Pancreas (tissue), 10 donors: ENCODE results near the gene AK3. TPM values are rescaled to one million over a fixed set of nuclear protein-coding genes. Genes with fewer than 3 reads are reported as not detected.

ENCODE experiments used
- ATAC-seq, 4 donors: fragments of 200-7000 bp; cut with Tn5 transposase; one replicate each; pipeline versions ENCODE4 v1.8.0 to v1.9.1; 2020; ENCODE audit warnings: mild to moderate bottlenecking in 4 of 4, moderate library complexity in 4 of 4
- DNase-seq, 6 donors: peaks; one replicate each; pipeline ENCODE4 v3.0.0-alpha.2; 2020
- FAIRE-seq: peaks from 2 replicates; lab custom pipeline; 2012; peaks lifted over from hg19 to GRCh38; lab: Jason Lieb, UNC
- H3K27ac ChIP-seq, 4 donors: fragments of 200-600 bp; sonication (generic); 1 replicate in 3 of 4; 2 replicates in 1 of 4; pipeline versions ENCODE4 v1.5.0 to v1.8.0; 2020
- H3K27me3 ChIP-seq, 4 donors: fragments of 200-600 bp; one replicate each; pipeline ENCODE4 v1.8.0; 2021
- H3K36me3 ChIP-seq, 3 donors: fragments of 200-600 bp; sonication (generic) in 1 of 3; one replicate each; pipeline versions ENCODE4 v1.5.0 to v1.8.0; 2020 to 2021
- H3K4me1 ChIP-seq, 3 donors: fragments of 200-600 bp; one replicate each; pipeline ENCODE4 v1.8.0; 2021
- H3K4me3 ChIP-seq, 4 donors: fragments of 200-600 bp; sonication (generic) in 2 of 4; one replicate each; pipeline versions ENCODE4 v1.5.0 to v1.8.0; 2020 to 2021
- H3K9me3 ChIP-seq, 4 donors: fragments of 200-600 bp; one replicate each; pipeline ENCODE4 v1.8.0; 2021
- CTCF ChIP-seq, 4 donors: fragments of 200-600 bp; sonication (generic) in 3 of 4; IDR thresholded peaks; one replicate each; pipeline versions ENCODE4 v1.5.0 to v1.8.0; 2021; ENCODE audit warnings: antibody characterized with exemption in 4 of 4
- WGBS, 2 donors: extraction: QIAGEN DNeasy Blood & Tissue Kit; methylation state at CpG; one replicate each; pipeline ENCODE4 v1.1.7; 2013; 5-methylcytosine and 5-hydroxymethylcytosine counted together
- intact Hi-C, 3 donors: fragments of 100-400 bp; cut with DNase I; formaldehyde crosslinking; loops; one replicate each; pipeline versions ENCODE4 v1.11.1 to v1.14.2; 2022
- polyA plus RNA-seq, 2 donors: library from polyadenylated mRNA; stranded (reverse); fragments of 200-250 nt; gene quantifications; one replicate each; pipeline ENCODE4 v1.2.3, GENCODE V29; 2013
- total RNA-seq, 6 donors: library from RNA; stranded (reverse); fragmentation: NEBNext Ultra II Directional in 4 of 6; extraction: Animal tissue kit (Norgen Biotek cat#: 25700) in 4 of 6; gene quantifications; one replicate each; pipeline versions ENCODE4 v1.2.1 to v1.2.4, GENCODE V29; 2021 to 2023
- donor health status: healthy with polysubstance abuse.
- donor health status: DM: no; HTN: no; CAD: no; lungs with moderate emphysema.
- donor health status: DM: no; HTN: no; CAD: no.
- donor health status: control.
- donor health status: control.
- donor health status: Bipolar disorder and iron deficiency.
- donor health status: DM: yes; HTN: yes; CAD: no.
- donor health status: DM: no; HTN: no; CAD: no.
- donor health status: DM: no; HTN: no; CAD: no.
- donor health status: DM: yes; HTN: yes; CAD: no.

AK3 gene
- total and polyA plus RNA-seq, 8 donors: 16.2 to 34.5 (median 23.0) TPM

- no peak for TF ChIP-seq CTCF (IDR thresholded peaks at IDR 0.05)
- Histone ChIP-seq H3K27ac (no peak overlapping the region), H3K27me3 (no peaks in the 10 kb centered on the region), H3K4me1 (no peaks in the 10 kb centered on the region), H3K36me3 (peaks cover 0 to 16% (median 0%) of the 10 kb centered on the region in 3 donors), H3K4me3 (no peak overlapping the region), H3K9me3 (no peaks in the 10 kb centered on the region)
- intact Hi-C loops: no loop called here
- 82 to 88% methylated on average over 7 of the region's 7 CpGs for WGBS, 2 donors
- FAIRE-seq (no peak), ATAC-seq (no peak), DNase-seq (no peak)
Observed at GRCh38 chr9:4725706-4726442, 15.1 kb downstream of the AK3 start.

GRCh38 chr9:4721736-4722135 lies 19.3 kb downstream of the AK3 start:
- intact Hi-C loops: no loop called here

GRCh38 chr9:4718911-4719310 lies 22.1 kb downstream of the AK3 start:
- ATAC-seq: no peak
- no peaks in the 10 kb centered on the region for H3K9me3 ChIP-seq
- no peak overlapping the region for H3K4me3 ChIP-seq
- TF ChIP-seq CTCF (IDR thresholded peaks at IDR 0.05): no peak
- H3K4me1 ChIP-seq: no peaks in the 10 kb centered on the region
- 87% methylated on average over 6 of the region's 6 CpGs for WGBS, 2 donors
- H3K27ac ChIP-seq: no peak overlapping the region
- H3K27me3 ChIP-seq: no peaks in the 10 kb centered on the region
- no peak for DNase-seq
- FAIRE-seq: no peak
- H3K36me3 ChIP-seq: peaks cover 0 to 57% (median 15%) of the 10 kb centered on the region in 3 donors
- intact Hi-C loops: no loop called here

More at GRCh38 chr9:4721736-4722135, 19.3 kb downstream of the AK3 start:
- H3K36me3 ChIP-seq: peaks cover 0 to 45% (median 15%) of the 10 kb centered on the region in 3 donors
- no peaks in the 10 kb centered on the region for H3K27me3 ChIP-seq
- no peak for TF ChIP-seq CTCF (IDR thresholded peaks at IDR 0.05)
- no peaks in the 10 kb centered on the region for H3K9me3 ChIP-seq
- no peak overlapping the region for H3K4me3 ChIP-seq
- FAIRE-seq: no peak
- no peak overlapping the region for H3K27ac ChIP-seq
- H3K4me1 ChIP-seq: no peaks in the 10 kb centered on the region
- no peak for ATAC-seq
- no peak for DNase-seq
- 98% methylated on average over 4 of the region's 4 CpGs for WGBS, 2 donors

- Histone ChIP-seq H3K4me1 (no peaks in the 10 kb centered on the region), H3K27me3 (no peaks in the 10 kb centered on the region), H3K9me3 (no peaks in the 10 kb centered on the region), H3K27ac (no peak overlapping the region), H3K4me3 (no peak overlapping the region), H3K36me3 (peaks cover 0 to 55% (median 18%) of the 10 kb centered on the region in 3 donors)
- no peak for DNase-seq
- 92 to 93% methylated on average over 4 of the region's 4 CpGs for WGBS, 2 donors
- intact Hi-C loops: no loop called here
- no peak for TF ChIP-seq CTCF (IDR thresholded peaks at IDR 0.05)
- no peak for ATAC-seq
- no peak for FAIRE-seq
Observed at GRCh38 chr9:4717815-4718214, 23.2 kb downstream of the AK3 start.

GRCh38 chr9:4716163-4716562 lies 24.8 kb downstream of the AK3 start:
- Histone ChIP-seq H3K27ac (no peak overlapping the region), H3K9me3 (no peaks in the 10 kb centered on the region), H3K4me1 (no peaks in the 10 kb centered on the region), H3K36me3 (peaks cover 0 to 47% (median 18%) of the 10 kb centered on the region in 3 donors), H3K4me3 (no peak overlapping the region), H3K27me3 (no peaks in the 10 kb centered on the region)
- no peak for TF ChIP-seq CTCF (IDR thresholded peaks at IDR 0.05)
- FAIRE-seq: no peak
- intact Hi-C loops: no loop called here
- DNase-seq: no peak
- 88 to 93% methylated on average over 1 of the region's 1 CpG for WGBS, 2 donors
- no peak for ATAC-seq
